Osteoblast (primary cell): ENCODE data around the gene DNAJC15. TPM values are rescaled to one million over a fixed set of nuclear protein-coding genes. Genes with fewer than 3 reads are reported as not detected.
"Not testable (repeated sequence)": the region's sequence is repeated elsewhere in the genome, so short reads cannot be mapped to it uniquely, and the experiment has no call there.

ENCODE experiments used
- DNase-seq: peaks from one replicate; pipeline ENCODE4 v3.0.0; 2011; ENCODE audit warnings: low spot score, mixed read lengths; ENCODE audit not compliant: insufficient read length; ENCODE audit errors: missing footprints
- H2AFZ ChIP-seq: 2 replicates; pipeline ENCODE4 v1.6.0; 2011; ENCODE audit warnings: mild to moderate bottlenecking, low read length
- H3K27ac ChIP-seq: 2 replicates; pipeline ENCODE4 v1.5.1; 2011; ENCODE audit warnings: mild to moderate bottlenecking, low read depth, low read length, moderate library complexity
- H3K27me3 ChIP-seq: 2 replicates; pipeline ENCODE4 v1.6.0; 2012; ENCODE audit warnings: mild to moderate bottlenecking, control low read depth, inconsistent platforms, low read length, moderate library complexity; ENCODE audit not compliant: insufficient read depth
- H3K36me3 ChIP-seq: 2 replicates; pipeline ENCODE4 v1.5.1; 2011; ENCODE audit warnings: mild to moderate bottlenecking, low read length, control low read depth, moderate library complexity; ENCODE audit not compliant: insufficient read depth
- H3K4me1 ChIP-seq: 2 replicates; pipeline ENCODE4 v1.5.1; 2011; ENCODE audit warnings: mild to moderate bottlenecking, low read length, control low read depth, moderate library complexity; ENCODE audit not compliant: insufficient read depth
- H3K4me2 ChIP-seq: 2 replicates; pipeline ENCODE4 v1.6.0; 2011; ENCODE audit warnings: mild to moderate bottlenecking, low read length; ENCODE audit not compliant: insufficient read depth
- H3K4me3 ChIP-seq: fragments of 200-600 bp; sonication (generic); 3 replicates; pipeline ENCODE4 v1.5.1; 2012; ENCODE audit warnings: mild to moderate bottlenecking, low read length, inconsistent platforms; ENCODE audit not compliant: insufficient read depth
- H3K79me2 ChIP-seq: 2 replicates; pipeline ENCODE4 v1.6.0; 2012; ENCODE audit warnings: mild to moderate bottlenecking, low read length, control low read depth, inconsistent platforms; ENCODE audit not compliant: insufficient read depth
- H3K9me3 ChIP-seq: 2 replicates; pipeline ENCODE4 v1.5.1; 2011; ENCODE audit warnings: low read depth, low read length, control low read depth
- H4K20me1 ChIP-seq: 2 replicates; pipeline ENCODE4 v1.6.0; 2012; ENCODE audit warnings: mild to moderate bottlenecking, low read length, control low read depth; ENCODE audit not compliant: insufficient read depth
- total RNA-seq: library from RNA; depleted of rRNA; stranded (reverse); fragments of >200 nt; gene quantifications from 2 replicates; pipeline ENCODE4 v1.2.3, GENCODE V29; 2012
- TF ChIP-seq, protein P1 (sequence below): IDR thresholded peaks from 2 replicates; pipeline ENCODE4 v1.5.1; 2011; ENCODE audit warnings: mild to moderate bottlenecking, low read depth, low read length, moderate library complexity; ENCODE audit errors: extremely low read depth

The DNAJC15 gene
- total RNA-seq, 1 donor, result 17.0 TPM

DNA sequence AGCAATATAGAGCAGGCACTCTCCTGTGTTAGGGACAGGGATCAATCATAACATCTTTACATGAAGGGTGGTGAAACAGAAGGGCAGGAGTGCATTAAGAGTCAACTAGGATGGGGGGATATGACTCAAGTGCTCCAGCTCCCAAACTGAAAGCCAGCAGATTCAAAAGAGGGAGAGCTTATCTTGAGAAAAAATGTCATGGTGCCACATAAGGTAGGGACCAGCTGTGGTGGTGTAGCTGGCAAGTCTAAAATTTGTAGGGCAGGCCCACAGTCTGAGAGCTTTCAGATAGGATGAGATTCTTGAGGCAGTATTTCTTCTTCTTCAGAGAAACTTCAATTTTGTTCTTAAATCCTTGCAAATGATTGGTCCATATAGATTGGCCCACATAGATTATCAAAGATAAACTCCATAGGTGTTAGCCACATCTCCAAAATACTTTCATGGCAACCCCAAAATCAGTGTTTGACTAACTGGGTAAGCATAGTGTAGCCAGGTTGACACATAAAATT lies 19.1 kb downstream of the DNAJC15 start:
- Histone ChIP-seq H3K4me2 (no peak overlapping the region), H3K4me1 (peaks cover 10% of the 10 kb centered on the region), H3K36me3 (no peaks in the 10 kb centered on the region), H3K27ac (no peak overlapping the region), H3K4me3 (no peak overlapping the region), H3K79me2 (peaks cover 63% of the 10 kb centered on the region), H3K27me3 (no peaks in the 10 kb centered on the region), H4K20me1 (no peaks in the 10 kb centered on the region), H2AFZ (no peak overlapping the region), H3K9me3 (no peaks in the 10 kb centered on the region)
- peak; percentile 56 for DNase-seq
- TF ChIP-seq, protein P1, sequence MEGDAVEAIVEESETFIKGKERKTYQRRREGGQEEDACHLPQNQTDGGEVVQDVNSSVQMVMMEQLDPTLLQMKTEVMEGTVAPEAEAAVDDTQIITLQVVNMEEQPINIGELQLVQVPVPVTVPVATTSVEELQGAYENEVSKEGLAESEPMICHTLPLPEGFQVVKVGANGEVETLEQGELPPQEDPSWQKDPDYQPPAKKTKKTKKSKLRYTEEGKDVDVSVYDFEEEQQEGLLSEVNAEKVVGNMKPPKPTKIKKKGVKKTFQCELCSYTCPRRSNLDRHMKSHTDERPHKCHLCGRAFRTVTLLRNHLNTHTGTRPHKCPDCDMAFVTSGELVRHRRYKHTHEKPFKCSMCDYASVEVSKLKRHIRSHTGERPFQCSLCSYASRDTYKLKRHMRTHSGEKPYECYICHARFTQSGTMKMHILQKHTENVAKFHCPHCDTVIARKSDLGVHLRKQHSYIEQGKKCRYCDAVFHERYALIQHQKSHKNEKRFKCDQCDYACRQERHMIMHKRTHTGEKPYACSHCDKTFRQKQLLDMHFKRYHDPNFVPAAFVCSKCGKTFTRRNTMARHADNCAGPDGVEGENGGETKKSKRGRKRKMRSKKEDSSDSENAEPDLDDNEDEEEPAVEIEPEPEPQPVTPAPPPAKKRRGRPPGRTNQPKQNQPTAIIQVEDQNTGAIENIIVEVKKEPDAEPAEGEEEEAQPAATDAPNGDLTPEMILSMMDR, result no peak

DNA sequence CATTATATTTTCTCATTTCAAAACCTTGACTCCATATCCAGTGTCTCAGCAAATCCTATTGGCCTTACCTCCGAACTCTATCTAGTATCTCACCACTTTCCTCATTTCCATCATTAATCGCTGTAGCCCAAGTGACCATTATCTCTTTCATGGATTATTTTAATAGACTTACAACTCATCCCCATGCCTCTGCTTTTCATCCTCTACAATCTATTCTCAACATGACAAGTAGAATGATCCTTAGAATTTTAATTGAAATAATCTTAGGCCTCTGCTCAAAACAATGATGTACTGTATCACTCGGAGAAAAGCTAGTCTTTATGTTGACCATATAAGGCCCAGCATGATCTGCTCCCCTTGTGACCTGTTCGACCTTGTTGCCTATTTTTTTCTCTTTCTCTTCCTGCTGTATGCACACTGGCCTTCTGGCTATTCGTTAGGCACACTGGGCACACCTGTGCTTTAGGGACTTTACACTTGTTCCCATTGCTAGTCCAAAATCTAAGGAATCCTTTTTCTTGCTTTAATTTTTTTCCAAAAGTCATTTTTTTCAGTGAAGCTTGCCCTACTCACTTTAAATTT lies 21.4 kb downstream of the DNAJC15 start:
- Histone ChIP-seq H3K4me1 (peaks cover 10% of the 10 kb centered on the region), H3K4me3 (no peak overlapping the region), H2AFZ (no peak overlapping the region), H3K4me2 (no peak overlapping the region), H4K20me1 (no peaks in the 10 kb centered on the region), H3K27me3 (no peaks in the 10 kb centered on the region), H3K36me3 (no peaks in the 10 kb centered on the region), H3K79me2 (peaks cover 57% of the 10 kb centered on the region), H3K27ac (no peak overlapping the region), H3K9me3 (no peaks in the 10 kb centered on the region)
- TF ChIP-seq, protein P1, result no peak
- no peak for DNase-seq

DNA sequence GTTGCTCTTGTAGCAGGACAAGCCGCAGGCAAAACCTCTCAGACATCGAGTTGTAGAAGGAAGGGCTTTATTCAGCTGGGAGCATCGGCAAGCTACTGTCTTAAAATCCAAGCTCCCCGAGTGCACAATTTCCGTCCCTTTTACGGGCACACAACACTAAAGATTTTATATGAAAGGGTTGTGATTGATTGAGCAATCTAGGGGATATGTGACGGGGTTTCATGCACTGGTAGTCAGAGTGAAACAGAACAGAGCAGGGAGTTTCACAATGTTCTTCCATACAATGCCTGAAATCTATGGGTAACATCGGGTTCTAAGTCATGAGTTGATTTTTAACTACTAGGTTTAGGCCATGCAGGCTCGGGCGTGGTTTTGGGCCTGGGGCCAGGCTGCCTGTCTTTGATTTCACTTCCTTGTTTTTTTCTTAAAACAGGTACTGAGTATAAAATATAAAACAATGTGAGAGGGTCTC lies 22.0 kb downstream of the DNAJC15 start:
- peaks cover 55% of the 10 kb centered on the region for H3K79me2 ChIP-seq
- not testable (repeated sequence) for H3K4me2 ChIP-seq, DNase-seq, H3K4me3 ChIP-seq, H3K4me1 ChIP-seq, H3K36me3 ChIP-seq, H2AFZ ChIP-seq, H3K27ac ChIP-seq, H3K9me3 ChIP-seq, H3K27me3 ChIP-seq, H4K20me1 ChIP-seq

DNA sequence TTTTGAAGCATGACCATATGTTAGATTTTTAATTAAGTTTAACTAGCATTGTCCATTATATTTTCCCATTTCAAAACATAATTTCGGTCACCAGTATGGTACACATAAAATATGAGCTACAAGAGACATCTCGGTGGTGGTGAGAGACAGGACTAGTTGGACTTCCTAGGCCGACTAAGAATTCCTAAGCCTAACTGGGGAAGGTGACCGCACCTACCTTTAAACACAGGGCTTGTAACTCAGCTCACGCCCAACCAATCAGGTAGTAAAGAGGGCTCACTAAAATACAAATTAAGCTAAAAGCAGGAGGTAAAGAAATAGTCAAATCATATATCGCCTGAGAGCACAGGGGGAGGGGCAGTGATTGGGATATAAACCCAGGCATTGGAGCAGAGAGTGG lies 22.9 kb downstream of the DNAJC15 start:
- DNase-seq, result no peak
- TF ChIP-seq, protein P1, result no peak
- no peaks in the 10 kb centered on the region for H4K20me1 ChIP-seq
- no peaks in the 10 kb centered on the region for H3K9me3 ChIP-seq
- no peak overlapping the region for H3K4me2 ChIP-seq
- H3K27ac ChIP-seq, result no peak overlapping the region
- H3K27me3 ChIP-seq, result no peaks in the 10 kb centered on the region
- peaks cover 58% of the 10 kb centered on the region for H3K79me2 ChIP-seq
- no peak overlapping the region for H2AFZ ChIP-seq
- H3K4me1 ChIP-seq, result peaks cover 10% of the 10 kb centered on the region
- no peak overlapping the region for H3K4me3 ChIP-seq
- H3K36me3 ChIP-seq, result no peaks in the 10 kb centered on the region
